ENCODE results near the gene FGF22. TPM values are rescaled to one million over a fixed set of nuclear protein-coding genes. Genes with fewer than 3 reads are reported as not detected.

The FGF22 gene
- total and polyA plus RNA-seq, 2 of the 4 experiments (the other 2 are of a cell fraction): 0.14 TPM; not detected in 1

GRCh38 chr19:651991-652390, 12.3 kb downstream of the FGF22 start:
- Histone ChIP-seq H3K27ac (ENCODE audit: insufficient read depth, low read length) (no peak overlapping the region), H2BK20ac (ENCODE audit: low read depth, low read length) (no peak overlapping the region), H3K36me3 (ENCODE audit: control insufficient read depth, insufficient read depth, low read length) (peaks cover 43% of the 10 kb centered on the region), H2BK5ac (ENCODE audit: low read depth, low read length, poor library complexity, severe bottlenecking) (no peak overlapping the region), H3K56ac (ENCODE audit: extremely low read depth, insufficient read depth, low read length) (no peak overlapping the region), H4K20me1 (ENCODE audit: insufficient read depth, low read length) (peaks cover 51% of the 10 kb centered on the region), H3K9me3 (ENCODE audit: control insufficient read depth, insufficient read depth, low read length) (no peaks in the 10 kb centered on the region), H3K4ac (ENCODE audit: low read depth, low read length) (no peak overlapping the region), H2AK5ac (ENCODE audit: low read depth, low read length) (no peak overlapping the region), H3K18ac (ENCODE audit: low read depth, low read length) (no peak overlapping the region), H3K4me1 (ENCODE audit: control insufficient read depth, insufficient read depth, low read length) (no peaks in the 10 kb centered on the region), H3K4me2 (ENCODE audit: low read depth, low read length) (no peak overlapping the region), H3K9me1 (ENCODE audit: insufficient read depth, low read length) (no peaks in the 10 kb centered on the region), H2BK120ac (ENCODE audit: low read depth, low read length) (no peak overlapping the region), H2AFZ (replicated peaks; ENCODE audit: low read length, poor library complexity) (no peak overlapping the region), H3K27me3 (ENCODE audit: control insufficient read depth, insufficient read depth, low read length) (no peaks in the 10 kb centered on the region), H3K79me1 (ENCODE audit: low read depth in 1 of 2, low read length in 2 of 2) (peaks cover 0 to 39% of the 10 kb centered on the region in 2 experiments; a peak in 3 of 4 replicates), H4K91ac (ENCODE audit: insufficient read depth, low read depth, low read length) (no peak overlapping the region), H3K9ac (ENCODE audit: low read depth, low read length) (no peak overlapping the region), H3K23ac (ENCODE audit: low read depth, low read length) (no peak overlapping the region), H2BK15ac (ENCODE audit: low read depth, low read length) (no peak overlapping the region), H3K14ac (replicated peaks; ENCODE audit: low read depth, low read length) (no peak overlapping the region), H4K5ac (ENCODE audit: low read depth, low read length) (no peak overlapping the region), H4K8ac (ENCODE audit: low read depth in 2 of 2, low read length in 2 of 2) (no peak overlapping the region), H3K4me3 (ENCODE audit: insufficient read depth, low read depth, low read length) (no peak overlapping the region), H2AK9ac (replicated peaks; ENCODE audit: low read depth, low read length, poor library complexity) (no peak overlapping the region)
- ATAC-seq (ENCODE audit: low read depth) (no peak), DNase-seq (no peak)
- WGBS, 2 experiments (ENCODE audit: extremely low coverage in 2 of 2, insufficient read length in 1 of 2): 98% methylated on average over 14 of the region's 24 CpGs; no CpG with 5 or more reads in 1 of the 2 experiments
- ChIA-PET POLR2A (ENCODE audit: unreplicated experiment) (no interaction called here), CTCF (no interaction called here)
- no peak for TF ChIP-seq RCOR1 (IDR thresholded peaks at IDR 0.05; ENCODE audit: insufficient replicate concordance, low read length)
- TF ChIP-seq, protein P1, sequence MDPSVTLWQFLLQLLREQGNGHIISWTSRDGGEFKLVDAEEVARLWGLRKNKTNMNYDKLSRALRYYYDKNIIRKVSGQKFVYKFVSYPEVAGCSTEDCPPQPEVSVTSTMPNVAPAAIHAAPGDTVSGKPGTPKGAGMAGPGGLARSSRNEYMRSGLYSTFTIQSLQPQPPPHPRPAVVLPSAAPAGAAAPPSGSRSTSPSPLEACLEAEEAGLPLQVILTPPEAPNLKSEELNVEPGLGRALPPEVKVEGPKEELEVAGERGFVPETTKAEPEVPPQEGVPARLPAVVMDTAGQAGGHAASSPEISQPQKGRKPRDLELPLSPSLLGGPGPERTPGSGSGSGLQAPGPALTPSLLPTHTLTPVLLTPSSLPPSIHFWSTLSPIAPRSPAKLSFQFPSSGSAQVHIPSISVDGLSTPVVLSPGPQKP (IDR thresholded peaks at IDR 0.05; ENCODE audit: borderline replicate concordance, low read depth, low read length): no peak
- in situ Hi-C loops (cut with MboI; ENCODE audit: low sequenced_read_pairs) (no loop called here), dilution Hi-C loops (cut with HindIII; ENCODE audit: low sequenced_read_pairs, unreplicated experiment) (no loop called here), intact Hi-C loops (cut with micrococcal nuclease) (no loop called here)
- BruUV-seq (replicated peaks): no TSS peak

Data from IMR-90 (cell line).